AG09319 (cell line): ENCODE measurements around the gene SOX18.

ENCODE experiments used
- DNase-seq: peaks from one replicate; pipeline ENCODE4 v3.0.0-alpha.2; 2010; ENCODE audit warnings: low read depth; ENCODE audit errors: extremely low read depth
- TF ChIP-seq, protein P1 (sequence below): IDR thresholded peaks from 2 replicates; pipeline ENCODE4 v1.5.1; 2011; ENCODE audit warnings: low read depth, mild to moderate bottlenecking, inconsistent platforms, low read length, moderate library complexity

Gene SOX18

DNA sequence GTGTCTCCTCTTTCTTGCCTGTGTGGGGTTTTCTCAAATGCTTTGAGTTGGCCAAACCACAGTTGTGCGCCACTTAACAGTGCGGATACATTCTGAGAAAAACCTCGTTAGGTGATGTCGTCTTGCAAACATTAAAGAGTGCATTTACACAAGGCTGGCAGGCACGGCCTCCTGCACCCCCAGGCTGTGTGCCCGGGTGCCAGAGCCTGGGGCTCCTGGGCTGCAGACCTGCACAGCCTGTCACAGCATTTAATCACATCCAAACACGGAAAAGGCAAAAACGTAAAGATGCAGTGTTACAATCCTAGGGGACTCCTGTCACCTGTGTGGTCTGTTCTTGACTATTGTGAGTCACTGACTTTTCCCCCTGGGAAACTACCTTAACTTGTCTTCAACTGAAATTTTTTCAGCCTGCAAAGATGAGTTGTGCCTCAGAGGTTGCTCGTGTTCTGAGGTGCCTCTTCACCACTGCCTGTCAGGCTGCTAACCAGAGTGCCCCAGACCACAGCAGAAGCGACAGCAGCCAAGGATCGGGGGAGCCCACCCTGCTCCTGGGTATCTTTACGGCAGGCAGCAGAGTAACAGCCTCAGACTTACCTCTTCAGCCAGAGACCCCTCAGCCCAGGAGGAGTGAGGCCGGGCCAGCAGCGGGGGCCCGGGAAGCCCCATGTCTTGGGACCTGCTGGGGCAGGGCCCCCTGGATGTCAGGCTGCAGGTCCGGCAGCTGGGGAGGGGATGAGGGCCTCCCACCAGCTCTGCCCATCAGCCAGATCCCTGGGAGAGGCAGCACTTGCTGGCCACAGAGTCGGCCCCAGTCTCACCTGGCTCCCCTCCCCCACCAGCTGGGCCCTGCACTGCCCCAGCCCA lies 14.1 kb downstream of the SOX18 start:
- TF ChIP-seq, protein P1, sequence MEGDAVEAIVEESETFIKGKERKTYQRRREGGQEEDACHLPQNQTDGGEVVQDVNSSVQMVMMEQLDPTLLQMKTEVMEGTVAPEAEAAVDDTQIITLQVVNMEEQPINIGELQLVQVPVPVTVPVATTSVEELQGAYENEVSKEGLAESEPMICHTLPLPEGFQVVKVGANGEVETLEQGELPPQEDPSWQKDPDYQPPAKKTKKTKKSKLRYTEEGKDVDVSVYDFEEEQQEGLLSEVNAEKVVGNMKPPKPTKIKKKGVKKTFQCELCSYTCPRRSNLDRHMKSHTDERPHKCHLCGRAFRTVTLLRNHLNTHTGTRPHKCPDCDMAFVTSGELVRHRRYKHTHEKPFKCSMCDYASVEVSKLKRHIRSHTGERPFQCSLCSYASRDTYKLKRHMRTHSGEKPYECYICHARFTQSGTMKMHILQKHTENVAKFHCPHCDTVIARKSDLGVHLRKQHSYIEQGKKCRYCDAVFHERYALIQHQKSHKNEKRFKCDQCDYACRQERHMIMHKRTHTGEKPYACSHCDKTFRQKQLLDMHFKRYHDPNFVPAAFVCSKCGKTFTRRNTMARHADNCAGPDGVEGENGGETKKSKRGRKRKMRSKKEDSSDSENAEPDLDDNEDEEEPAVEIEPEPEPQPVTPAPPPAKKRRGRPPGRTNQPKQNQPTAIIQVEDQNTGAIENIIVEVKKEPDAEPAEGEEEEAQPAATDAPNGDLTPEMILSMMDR, result no peak
- DNase-seq, result no peak

DNA sequence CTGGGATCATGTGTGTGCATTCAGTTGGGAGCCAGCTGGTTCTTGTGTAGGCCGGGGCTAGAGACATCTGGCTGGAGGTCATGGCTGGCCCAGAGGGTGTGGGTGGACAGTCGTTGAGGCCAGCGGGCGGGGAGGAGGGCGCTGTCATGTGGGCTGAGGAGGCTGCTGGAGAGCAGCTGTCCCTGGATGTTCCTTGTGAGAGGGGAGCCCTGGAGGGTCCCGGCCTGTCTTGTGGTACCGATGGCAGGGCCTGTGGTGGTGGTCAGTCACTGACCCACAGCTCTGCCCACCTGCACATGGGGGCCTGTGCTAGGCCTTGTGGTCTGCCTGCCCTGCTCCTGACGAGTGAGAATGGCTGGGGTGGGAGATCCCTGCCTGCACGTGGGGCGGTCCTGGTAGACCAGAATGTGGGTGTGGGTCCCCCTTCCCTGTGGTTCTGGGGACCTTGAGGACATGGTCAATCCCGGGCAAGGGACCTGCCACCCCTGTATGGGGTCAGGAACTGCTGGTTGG lies 15.4 kb downstream of the SOX18 start:
- TF ChIP-seq, protein P1, result no peak
- no peak for DNase-seq

DNA sequence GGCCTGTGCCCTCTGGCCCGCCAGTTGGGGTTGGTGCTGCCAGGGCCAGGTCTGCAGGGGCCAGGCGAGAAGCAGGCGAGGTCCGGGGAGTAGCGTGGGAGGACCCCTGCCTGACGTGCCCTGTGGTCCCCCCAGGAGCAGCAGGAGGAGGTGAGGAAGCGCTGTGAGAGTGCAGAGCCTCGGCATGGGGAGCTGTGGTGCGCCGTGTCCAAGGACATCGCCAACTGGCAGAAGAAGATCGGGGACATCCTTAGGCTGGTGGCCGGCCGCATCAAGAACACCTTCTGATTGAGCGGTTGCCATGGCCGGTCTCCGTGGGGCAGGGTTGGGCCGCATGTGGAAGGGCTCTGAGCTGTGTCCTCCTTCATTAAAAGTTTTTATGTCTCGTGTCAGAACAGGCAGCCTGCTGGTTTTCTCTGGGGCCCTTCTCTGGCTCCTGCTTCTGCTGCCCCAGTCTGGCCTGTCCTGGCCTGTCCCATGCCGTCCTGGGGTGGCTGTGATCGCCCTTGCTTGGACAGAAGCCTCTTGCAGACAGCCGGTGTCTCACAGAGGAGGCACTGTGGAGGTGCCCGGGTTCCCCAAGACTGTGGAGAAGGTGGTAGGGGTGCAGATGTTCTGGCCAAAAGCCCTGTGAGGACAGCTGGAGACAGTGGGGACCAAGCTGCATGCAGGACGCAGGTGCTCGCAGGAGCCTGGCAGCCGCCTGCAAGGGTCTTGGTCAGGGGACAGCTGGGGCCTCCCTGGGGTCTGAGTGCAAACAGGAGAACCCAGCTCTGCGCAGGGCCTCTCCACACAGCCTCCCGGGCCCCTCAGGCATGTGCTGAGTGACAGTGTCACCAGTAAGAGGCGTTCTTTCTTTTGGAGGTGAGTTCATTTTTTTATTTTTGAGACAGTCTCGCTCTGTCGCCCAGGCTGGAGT lies 16.5 kb downstream of the SOX18 start:
- TF ChIP-seq, protein P1, result no peak
- DNase-seq, result no peak

DNA sequence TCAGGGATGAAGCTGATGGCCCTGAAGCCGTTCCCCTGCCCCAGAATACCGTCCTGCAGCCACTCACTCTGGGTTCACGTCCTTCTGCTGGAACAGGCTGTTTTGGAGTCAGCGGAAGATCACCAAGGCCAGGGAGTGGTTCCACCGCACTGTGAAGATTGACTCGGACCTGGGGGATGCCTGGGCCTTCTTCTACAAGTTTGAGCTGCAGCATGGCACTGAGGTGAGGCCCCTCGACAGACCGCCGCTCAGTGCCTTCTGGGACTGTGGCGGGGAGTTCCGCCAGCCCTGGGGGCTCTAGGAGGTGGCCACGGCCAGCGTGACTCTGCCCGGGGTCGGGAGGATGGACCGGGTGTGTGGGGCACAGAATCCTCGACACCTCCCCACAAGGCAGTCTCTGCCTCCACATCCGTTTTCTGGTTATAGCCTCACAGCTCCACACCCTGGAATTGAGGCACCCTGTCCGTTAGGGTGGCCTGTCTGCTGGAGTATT lies 17.6 kb downstream of the SOX18 start:
- TF ChIP-seq, protein P1, result no peak

DNA sequence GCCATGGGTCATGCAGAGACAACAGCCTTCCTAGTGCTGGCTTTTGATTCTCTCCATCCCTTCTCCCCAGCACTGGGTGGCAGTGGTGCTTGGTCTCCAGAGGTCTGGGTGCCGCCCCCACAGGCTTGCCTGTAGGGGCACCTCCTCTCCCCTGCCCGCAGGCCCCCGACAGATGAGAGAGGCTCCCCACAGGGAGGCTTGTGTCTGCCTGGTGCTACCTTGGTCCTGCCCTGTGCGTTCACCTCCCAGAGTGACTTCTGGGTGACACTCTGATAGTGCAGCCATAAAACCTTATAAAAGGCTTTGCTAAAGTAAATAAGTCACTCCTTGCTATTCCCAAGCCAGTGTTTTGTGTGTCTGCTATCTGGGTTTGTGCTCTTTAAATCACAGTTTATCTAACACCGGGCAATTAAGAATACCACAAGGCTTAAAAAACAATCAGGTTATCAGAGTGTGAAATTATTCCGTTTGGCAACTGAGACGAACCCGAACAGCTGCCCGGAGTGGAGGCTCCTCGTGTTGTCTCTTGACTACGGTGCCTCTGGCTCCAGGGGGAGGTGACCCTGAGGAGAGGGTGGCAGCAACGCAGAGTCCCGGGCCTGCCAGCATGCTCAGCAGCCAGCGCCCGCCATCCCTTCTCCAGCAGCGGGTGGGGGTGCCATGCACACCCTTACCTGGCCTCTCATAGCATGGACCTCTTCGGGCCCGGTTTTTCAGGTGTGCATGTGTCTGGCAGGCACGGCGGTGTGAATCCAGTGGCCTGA lies 18.9 kb downstream of the SOX18 start:
- TF ChIP-seq, protein P1, result no peak
- no peak for DNase-seq

More for the DNA sequence above, 17.6 kb downstream of the SOX18 start:
- DNase-seq, result no peak

GRCh38 chr20:64029293-64030117 lies 19.9 kb downstream of the SOX18 start:
- no peak for DNase-seq
- TF ChIP-seq, protein P1, result no peak
